H1 (cell line): ENCODE data around the gene CYTL1. TPM values are rescaled to one million over a fixed set of nuclear protein-coding genes. Genes with fewer than 3 reads are reported as not detected.

Experiments
- CTCF ChIA-PET: fragments of 300-600 bp; sonication (Branson Sonifier 250); formaldehyde crosslinking; loops from one replicate; lab custom pipeline; 2021; ENCODE audit not compliant: partially characterized antibody; lab: Charles Lee
- POLR2A ChIA-PET: fragments of 300-600 bp; sonication (Branson Sonifier 250); formaldehyde crosslinking; loops from one replicate; lab custom pipeline; 2021; ENCODE audit warnings: inconsistent platforms; ENCODE audit not compliant: partially characterized antibody; lab: Charles Lee
- DNase-seq, 2 experiments: peaks; one replicate each; pipeline versions ENCODE4 v3.0.0 to v3.0.0-alpha.2; 2010 to 2022; ENCODE audit warnings: low spot score in 2 of 2, low read depth in 1 of 2, mixed read lengths in 1 of 2
- FAIRE-seq: peaks from 2 replicates; lab custom pipeline; 2011; peaks lifted over from hg19 to GRCh38; lab: Jason Lieb, UNC
- H2AFZ ChIP-seq: 2 replicates; pipeline ENCODE4 v1.8.1; 2012; ENCODE audit warnings: low read length, inconsistent platforms
- H2AK5ac ChIP-seq: 2 replicates; pipeline ENCODE4 v1.6.1; 2013; ENCODE audit warnings: low read depth, low read length
- H2BK120ac ChIP-seq: replicated peaks from 2 replicates; pipeline ENCODE3; 2013; ENCODE audit warnings: low read depth, low read length, inconsistent platforms
- H2BK12ac ChIP-seq: 2 replicates; pipeline ENCODE4 v1.6.1; 2013; ENCODE audit warnings: low read depth, low read length
- H2BK15ac ChIP-seq: 2 replicates; pipeline ENCODE4 v1.6.1; 2013; ENCODE audit warnings: low read length
- H2BK20ac ChIP-seq: 2 replicates; pipeline ENCODE4 v1.6.1; 2013; ENCODE audit warnings: low read length
- H2BK5ac ChIP-seq: 2 replicates; pipeline ENCODE4 v1.6.1; 2013; ENCODE audit warnings: low read depth, low read length
- H3K14ac ChIP-seq: 2 replicates; pipeline ENCODE4 v1.6.1; 2013; ENCODE audit warnings: inconsistent platforms; ENCODE audit not compliant: insufficient read length
- H3K18ac ChIP-seq: 2 replicates; pipeline ENCODE4 v1.6.1; 2013; ENCODE audit warnings: low read length; ENCODE audit errors: extremely low read depth
- H3K23ac ChIP-seq: 2 replicates; pipeline ENCODE4 v1.6.1; 2013; ENCODE audit warnings: inconsistent platforms; ENCODE audit not compliant: insufficient read length
- H3K23me2 ChIP-seq: 2 replicates; pipeline ENCODE4 v1.6.1; 2013; ENCODE audit warnings: low read depth, low read length
- H3K27ac ChIP-seq: 2 replicates; pipeline ENCODE4 v1.6.1; 2011; ENCODE audit warnings: low read depth, low read length, inconsistent platforms
- H3K27me3 ChIP-seq, 4 experiments: replicated peaks in 1 of 4; 1 replicate in 1 of 4; 2 replicates in 3 of 4; pipeline versions ENCODE4 v1.6.1 to v1.8.1; 2011 to 2013; ENCODE audit warnings: low read length in 3 of 4, mild to moderate bottlenecking in 3 of 4, inconsistent platforms in 2 of 4, mixed read lengths in 2 of 4, moderate library complexity in 1 of 4; ENCODE audit not compliant: control insufficient read depth in 3 of 4, insufficient read depth in 3 of 4; ENCODE audit errors: extremely low read depth in 1 of 4
- H3K36me3 ChIP-seq, 4 experiments: 2 replicates each; pipeline versions ENCODE4 v1.6.1 to v1.8.1; 2011 to 2013; ENCODE audit warnings: mild to moderate bottlenecking in 4 of 4, low read length in 3 of 4, moderate library complexity in 2 of 4, control low read depth in 1 of 4, inconsistent platforms in 1 of 4; ENCODE audit not compliant: insufficient read depth in 4 of 4, control insufficient read depth in 2 of 4
- H3K4ac ChIP-seq: replicated peaks from 2 replicates; pipeline ENCODE3; 2013; ENCODE audit warnings: low read length, low read depth, mixed read lengths, inconsistent platforms; ENCODE audit not compliant: insufficient read length
- H3K4me1 ChIP-seq, 4 experiments: replicated peaks in 1 of 4; 1 replicate in 1 of 4; 2 replicates in 3 of 4; pipeline versions ENCODE4 v1.6.1 to v1.8.1; 2011 to 2013; ENCODE audit warnings: low read length in 3 of 4, inconsistent platforms in 2 of 4, mixed read lengths in 1 of 4; ENCODE audit not compliant: insufficient read depth in 4 of 4, control insufficient read depth in 3 of 4
- H3K4me2 ChIP-seq, 2 experiments: 2 replicates each; pipeline versions ENCODE4 v1.6.1 to v1.8.1; 2011 to 2013; ENCODE audit warnings: low read depth in 2 of 2, low read length in 2 of 2, control low read depth in 1 of 2, inconsistent platforms in 1 of 2, mild to moderate bottlenecking in 1 of 2; ENCODE audit not compliant: insufficient read depth in 1 of 2
- H3K4me3 ChIP-seq, 4 experiments: fragments of 200-600, 300-600 bp in 1 of 4; sonication (generic), shearing (Covaris generic), sonication (Bioruptor Twin) in 1 of 4; 2 replicates each; pipeline versions ENCODE4 v1.5.1 to v1.8.1; 2011 to 2016; ENCODE audit warnings: low read length in 4 of 4, low read depth in 3 of 4, control low read depth in 2 of 4, inconsistent platforms in 2 of 4, mild to moderate bottlenecking in 2 of 4, mixed read lengths in 1 of 4, moderate library complexity in 1 of 4; ENCODE audit not compliant: insufficient read depth in 2 of 4; ENCODE audit errors: extremely low read depth in 1 of 4
- H3K56ac ChIP-seq: replicated peaks from 2 replicates; pipeline ENCODE3; 2013; ENCODE audit warnings: low read depth, mild to moderate bottlenecking, mixed read lengths, low read length, inconsistent platforms; ENCODE audit not compliant: insufficient read length
- H3K79me1 ChIP-seq: 2 replicates; pipeline ENCODE4 v1.6.1; 2013; ENCODE audit warnings: low read depth, low read length, control low read depth
- H3K79me2 ChIP-seq, 2 experiments: 2 replicates each; pipeline versions ENCODE4 v1.6.1 to v1.8.1; 2012 to 2013; ENCODE audit warnings: low read length in 2 of 2, mild to moderate bottlenecking in 2 of 2, inconsistent platforms in 1 of 2; ENCODE audit not compliant: insufficient read depth in 2 of 2, control insufficient read depth in 1 of 2
- H3K9ac ChIP-seq, 4 experiments: replicated peaks in 1 of 4; 1 replicate in 1 of 4; 2 replicates in 3 of 4; pipeline versions ENCODE4 v1.6.1 to v1.8.1; 2011 to 2013; ENCODE audit warnings: low read depth in 3 of 4, low read length in 3 of 4, control low read depth in 2 of 4, mild to moderate bottlenecking in 2 of 4, moderate library complexity in 2 of 4, inconsistent platforms in 1 of 4; ENCODE audit errors: extremely low read depth in 1 of 4
- H3K9me3 ChIP-seq, 2 experiments: 2 replicates each; pipeline versions ENCODE4 v1.6.1 to v1.8.1; 2012 to 2013; ENCODE audit warnings: mild to moderate bottlenecking in 2 of 2, moderate library complexity in 2 of 2, control low read depth in 1 of 2, inconsistent platforms in 1 of 2, low read depth in 1 of 2, low read length in 1 of 2, mixed read lengths in 1 of 2; ENCODE audit not compliant: insufficient read depth in 2 of 2
- H4K20me1 ChIP-seq, 2 experiments: replicated peaks in 1 of 2; 2 replicates each; pipeline versions ENCODE3 to v1.8.1; 2011 to 2013; ENCODE audit warnings: inconsistent platforms in 2 of 2, low read length in 2 of 2, mild to moderate bottlenecking in 1 of 2; ENCODE audit not compliant: insufficient read depth in 2 of 2, control insufficient read depth in 1 of 2
- H4K5ac ChIP-seq: 2 replicates; pipeline ENCODE4 v1.6.1; 2013; ENCODE audit warnings: low read length, low read depth, mixed read lengths, inconsistent platforms; ENCODE audit not compliant: insufficient read length
- H4K8ac ChIP-seq: 2 replicates; pipeline ENCODE4 v1.8.0; 2013; ENCODE audit warnings: mild to moderate bottlenecking, moderate library complexity, low read length, inconsistent platforms; ENCODE audit not compliant: insufficient read depth; ENCODE audit errors: extremely low read depth
- H4K91ac ChIP-seq: replicated peaks from 2 replicates; pipeline ENCODE3; 2013; ENCODE audit warnings: low read length, mixed read lengths, inconsistent platforms; ENCODE audit not compliant: insufficient read length
- BRCA1 ChIP-seq: IDR thresholded peaks from 2 replicates; pipeline ENCODE4 v1.6.1; 2012; ENCODE audit warnings: low read depth, low read length, improper control_type of control experiment
- CREB1 ChIP-seq: IDR thresholded peaks from 2 replicates; pipeline ENCODE4 v1.6.1; 2012; ENCODE audit warnings: inconsistent platforms
- CTBP2 ChIP-seq: IDR thresholded peaks from 2 replicates; pipeline ENCODE4 v1.7.0; 2011; ENCODE audit warnings: borderline replicate concordance, mild to moderate bottlenecking, moderate library complexity, mixed read lengths, low read length; ENCODE audit not compliant: insufficient read depth, insufficient read length
- HDAC6 ChIP-seq: IDR thresholded peaks from one replicate; pipeline ENCODE4 v1.7.1; 2012; ENCODE audit warnings: low read depth, mild to moderate bottlenecking, inconsistent platforms, low read length, moderate library complexity
- POLR2A ChIP-seq, 2 experiments: IDR thresholded peaks; 1 replicate in 1 of 2; 2 replicates in 1 of 2; pipeline ENCODE4 v1.6.1; 2011; ENCODE audit warnings: low read depth in 2 of 2, low read length in 2 of 2, mild to moderate bottlenecking in 2 of 2; ENCODE audit errors: control extremely low read depth in 1 of 2
- SAP30 ChIP-seq: fragments of 300-600 bp; sonication (generic); IDR thresholded peaks from 2 replicates; pipeline ENCODE4 v1.7.1; 2012; ENCODE audit warnings: low read length, moderate library complexity, mild to moderate bottlenecking, inconsistent platforms; ENCODE audit not compliant: insufficient read depth, insufficient replicate concordance
- SP4 ChIP-seq: IDR thresholded peaks from 2 replicates; pipeline ENCODE4 v1.6.1; 2012; ENCODE audit warnings: low read length, inconsistent platforms
- TBP ChIP-seq: IDR thresholded peaks from 2 replicates; pipeline ENCODE4 v1.6.1; 2011; ENCODE audit warnings: low read depth, low read length, improper control_type of control experiment
- WGBS, 2 experiments: shearing (Covaris generic) in 1 of 2; methylation state at CpG; one replicate each; pipeline versions ENCODE4 v1.1.6 to v1.1.7; 2013 to 2015; ENCODE audit warnings: low lambda C conversion rate in 2 of 2, mixed read lengths in 2 of 2, inconsistent platforms in 1 of 2, low coverage in 1 of 2, missing lambda C conversion rate in 1 of 2; ENCODE audit not compliant: insufficient replicate concordance in 2 of 2, insufficient coverage in 1 of 2, insufficient read length in 1 of 2; ENCODE audit errors: extremely low coverage in 1 of 2, missing lambda C conversion rate in 1 of 2; 5-methylcytosine and 5-hydroxymethylcytosine counted together
- polyA plus RNA-seq, 7 experiments: library from polyadenylated mRNA; depleted of rRNA in 3 of 7; stranded (reverse) in 5 of 7; unstranded in 2 of 7; fragments of >200 nt in 5 of 7; fragments of 200-250 nt in 2 of 7; gene quantifications; 1 replicate in 5 of 7; 2 replicates in 1 of 7; 4 replicates in 1 of 7; pipeline versions ENCODE4 v1.2.1 to v1.2.3, GENCODE V29; 2011 to 2013; ENCODE audit warnings: missing spikeins in 2 of 7, mixed read lengths in 2 of 7
- total RNA-seq: library from RNA; stranded (reverse); fragmentation: NEBNext Ultra II Directional; extraction: Animal tissue kit (Norgen Biotek cat#: 25700); gene quantifications from 2 replicates; pipeline ENCODE4 v1.2.1, GENCODE V29; 2021
- TF ChIP-seq, protein P1 (sequence below): IDR thresholded peaks from 2 replicates; pipeline ENCODE4 v1.6.1; 2012; ENCODE audit warnings: low read length, inconsistent platforms
- TF ChIP-seq, protein P2 (sequence below): IDR thresholded peaks from 2 replicates; pipeline ENCODE4 v1.6.1; 2012; ENCODE audit warnings: inconsistent platforms

Gene CYTL1
- total and polyA plus RNA-seq, 2 of the 8 experiments (the other 6 are each of a cell fraction or from before 2014, with no cell fraction given), result 8.6 to 9.8 TPM

DNA sequence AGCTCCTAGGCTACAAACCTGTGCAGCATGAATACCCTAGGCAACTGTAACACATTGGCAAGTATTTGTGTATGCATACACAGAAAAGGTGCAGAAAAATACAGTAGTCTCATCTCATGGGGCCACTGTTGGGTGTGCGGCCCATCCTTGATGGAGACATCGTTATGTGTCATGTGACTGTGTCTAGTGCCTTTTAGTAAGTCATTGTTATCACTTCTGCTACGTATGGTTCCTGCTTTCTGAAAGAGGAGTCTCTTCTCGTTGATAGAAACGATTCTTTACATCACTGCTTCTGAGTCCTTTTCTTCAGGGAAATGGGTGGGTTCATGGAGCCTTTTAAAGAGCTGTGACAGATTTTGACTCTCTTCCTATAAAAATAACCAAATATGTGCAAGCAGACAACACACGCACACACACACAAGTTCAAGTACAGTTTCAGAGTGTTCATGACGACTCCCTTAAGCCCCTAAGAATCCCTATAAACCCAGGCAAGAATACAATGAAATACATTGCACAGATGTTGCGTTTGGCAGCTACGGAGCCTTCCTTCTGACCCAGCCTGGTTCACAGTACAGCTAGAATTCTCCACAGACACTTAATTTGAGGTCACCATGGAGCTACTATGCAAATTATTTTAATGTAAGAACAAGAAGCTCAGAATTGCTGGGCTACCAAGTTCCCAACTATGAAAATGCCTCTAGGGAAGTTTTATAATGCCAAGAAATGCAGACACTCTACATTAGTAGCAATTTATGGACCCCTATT is 21.8 kb upstream of the CYTL1 start:
- 89% methylated on average over 9 of the region's 9 CpGs; no CpG with 5 or more reads in 1 of the 2 experiments for WGBS, 2 experiments
- Histone ChIP-seq H2BK12ac (no peak overlapping the region), H3K9ac (no peak overlapping the region; a peak in 1 of 7 replicates), H3K23me2 (no peaks in the 10 kb centered on the region), H2AFZ (no peak overlapping the region), H4K8ac (no peak overlapping the region), H3K4me3 (no peak overlapping the region), H3K4me1 (no peaks in the 10 kb centered on the region), H2AK5ac (no peak overlapping the region), H2BK120ac (no peak overlapping the region), H3K79me2 (no peaks in the 10 kb centered on the region), H3K27me3 (no peaks in the 10 kb centered on the region), H3K36me3 (no peaks in the 10 kb centered on the region), H3K18ac (no peak overlapping the region), H3K23ac (no peak overlapping the region), H3K56ac (no peak overlapping the region), H4K91ac (no peak overlapping the region), H3K27ac (no peak overlapping the region), H4K20me1 (no peaks in the 10 kb centered on the region), H2BK15ac (no peak overlapping the region), H2BK20ac (no peak overlapping the region), H3K4me2 (no peak overlapping the region), H2BK5ac (no peak overlapping the region), H3K4ac (no peak overlapping the region), H3K79me1 (no peaks in the 10 kb centered on the region), H3K9me3 (no peaks in the 10 kb centered on the region), H3K14ac (no peak overlapping the region), H4K5ac (no peak overlapping the region)
- POLR2A ChIA-PET, result no interaction called here
- no peak for FAIRE-seq
- CTCF ChIA-PET, result interaction anchor here (1.1 kb wide), 2 partner anchors 10 kb away, joined by 3 to 5 read pairs; partner anchors contain the start of gene STK32B
- DNase-seq, result no peak
- TF ChIP-seq POLR2A (IDR thresholded peaks at IDR 0.05; ENCODE audit: control extremely low read depth in 1 of 2, low read depth in 2 of 2, low read length in 2 of 2) (no peak), SAP30 (no peak), TBP (no peak), CREB1 (no peak), SP4 (no peak), BRCA1 (no peak), CTBP2 (no peak), HDAC6 (no peak)
- TF ChIP-seq, protein P1, sequence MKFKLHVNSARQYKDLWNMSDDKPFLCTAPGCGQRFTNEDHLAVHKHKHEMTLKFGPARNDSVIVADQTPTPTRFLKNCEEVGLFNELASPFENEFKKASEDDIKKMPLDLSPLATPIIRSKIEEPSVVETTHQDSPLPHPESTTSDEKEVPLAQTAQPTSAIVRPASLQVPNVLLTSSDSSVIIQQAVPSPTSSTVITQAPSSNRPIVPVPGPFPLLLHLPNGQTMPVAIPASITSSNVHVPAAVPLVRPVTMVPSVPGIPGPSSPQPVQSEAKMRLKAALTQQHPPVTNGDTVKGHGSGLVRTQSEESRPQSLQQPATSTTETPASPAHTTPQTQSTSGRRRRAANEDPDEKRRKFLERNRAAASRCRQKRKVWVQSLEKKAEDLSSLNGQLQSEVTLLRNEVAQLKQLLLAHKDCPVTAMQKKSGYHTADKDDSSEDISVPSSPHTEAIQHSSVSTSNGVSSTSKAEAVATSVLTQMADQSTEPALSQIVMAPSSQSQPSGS, result no peak
- TF ChIP-seq, protein P2, sequence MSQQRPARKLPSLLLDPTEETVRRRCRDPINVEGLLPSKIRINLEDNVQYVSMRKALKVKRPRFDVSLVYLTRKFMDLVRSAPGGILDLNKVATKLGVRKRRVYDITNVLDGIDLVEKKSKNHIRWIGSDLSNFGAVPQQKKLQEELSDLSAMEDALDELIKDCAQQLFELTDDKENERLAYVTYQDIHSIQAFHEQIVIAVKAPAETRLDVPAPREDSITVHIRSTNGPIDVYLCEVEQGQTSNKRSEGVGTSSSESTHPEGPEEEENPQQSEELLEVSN, result no peak
